Epidermal melanocyte (primary cell): ENCODE data around the gene C9orf72.

Experiments used
- DNase-seq: peaks from one replicate; pipeline ENCODE4 v3.0.0; 2011; ENCODE audit warnings: low spot score; ENCODE audit not compliant: insufficient read length

Gene C9orf72

GRCh38 chr9:27538647-27539046, 34.6 kb downstream of the C9orf72 start:
- DNase-seq = no peak

GRCh38 chr9:27537756-27538155, 35.5 kb downstream of the C9orf72 start:
- no peak for DNase-seq

- DNase-seq = no peak
These were observed 36.2 kb downstream of the C9orf72 start for GRCh38 chr9:27537027-27537435.

- no peak for DNase-seq
These were observed 37.1 kb downstream of the C9orf72 start for GRCh38 chr9:27536168-27536567.

- no peak for DNase-seq
These were observed 37.6 kb downstream of the C9orf72 start for GRCh38 chr9:27535701-27536118.

DNA sequence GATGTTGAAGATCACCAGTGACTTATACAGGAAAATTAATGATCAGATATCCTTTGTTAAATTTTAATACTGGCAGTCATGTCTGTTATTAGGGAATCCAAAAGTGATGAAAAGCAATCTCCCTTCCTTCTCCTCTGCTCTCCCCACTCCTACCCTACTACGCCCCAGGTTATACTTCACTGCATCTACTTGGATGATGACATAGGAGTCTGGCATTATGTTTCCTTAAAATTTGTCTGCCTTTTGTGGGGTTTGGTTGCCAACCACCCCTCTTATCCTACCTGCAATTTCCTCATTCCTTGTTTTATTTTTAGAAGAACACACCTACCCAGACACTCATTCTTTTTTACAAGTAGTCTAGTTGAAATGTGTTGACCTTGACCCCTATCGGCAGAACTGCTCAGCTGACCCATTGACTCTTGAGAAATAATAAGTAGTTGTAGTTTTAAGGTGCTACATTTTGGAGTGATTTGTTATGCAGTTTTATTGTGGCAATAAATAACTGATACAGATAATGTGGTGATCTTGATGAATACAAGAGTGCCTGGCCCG, 38.5 kb downstream of the C9orf72 start:
- no peak for DNase-seq

- no peak for DNase-seq
These were observed 39.1 kb downstream of the C9orf72 start for GRCh38 chr9:27534131-27534530.

GRCh38 chr9:27533311-27533710, 40.0 kb downstream of the C9orf72 start:
- DNase-seq = no peak

DNA sequence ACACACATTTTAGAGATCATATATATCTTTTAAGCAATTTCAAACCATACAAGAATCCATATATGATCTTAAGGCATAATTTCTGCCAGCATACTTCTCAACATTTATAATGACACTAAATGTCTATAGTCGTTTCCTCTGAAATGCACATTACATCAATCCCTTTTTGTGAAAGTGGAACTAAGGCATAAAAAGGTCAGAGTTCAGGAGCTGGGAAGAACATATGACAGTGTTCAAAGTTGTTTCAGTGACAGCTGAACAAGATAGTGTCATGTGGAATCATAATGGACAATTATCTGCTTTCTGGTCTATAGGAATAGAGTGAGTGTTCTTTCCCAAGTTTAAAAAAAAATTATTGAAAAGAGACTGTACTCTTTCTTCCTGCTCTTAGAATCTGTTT, 41.2 kb downstream of the C9orf72 start:
- DNase-seq = no peak

DNA sequence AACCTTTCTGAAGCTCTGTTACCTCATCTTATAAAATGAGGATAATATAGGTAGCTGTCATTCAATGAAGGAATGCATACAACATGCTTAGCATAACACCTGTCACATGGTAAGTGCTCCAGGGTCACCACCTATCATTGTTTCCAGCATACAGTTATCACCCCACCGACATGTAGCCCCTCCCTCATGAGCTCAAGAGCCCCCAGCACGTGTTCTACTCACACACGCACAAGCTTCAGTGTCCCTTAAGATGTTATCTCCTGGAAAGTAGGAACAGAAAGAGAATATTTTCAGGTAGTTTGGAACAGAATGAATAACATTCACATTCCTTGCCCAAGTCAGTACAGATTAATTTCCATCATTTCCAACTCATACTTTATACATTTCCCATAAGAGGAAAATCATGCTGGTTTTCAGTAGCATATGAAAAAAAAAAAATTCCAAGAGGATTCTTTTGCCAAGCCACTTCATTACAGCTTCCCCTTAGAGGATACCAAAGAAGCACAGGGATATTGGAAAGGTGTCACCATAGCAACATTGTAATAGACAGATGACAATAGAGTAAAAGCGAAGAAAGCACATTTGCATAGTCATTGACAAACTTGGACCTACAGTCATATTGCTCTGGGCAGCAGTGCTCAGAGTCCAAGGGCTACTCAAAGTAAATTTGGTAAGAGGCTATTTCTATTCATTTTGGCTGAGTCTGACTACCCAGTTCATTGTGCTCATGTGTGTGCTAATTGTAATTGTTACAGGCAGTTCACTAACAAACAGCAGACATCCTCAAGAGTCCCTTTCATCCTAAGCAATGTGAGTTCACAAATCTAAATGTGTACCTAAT, 42.1 kb downstream of the C9orf72 start:
- no peak for DNase-seq

- DNase-seq = peak; percentile 70
These were observed 43.7 kb downstream of the C9orf72 start, which contains the start of gene MOB3B for GRCh38 chr9:27529316-27530278. MOB3B (minus strand) TSS chr9:27529814; CDS start chr9:27455550, 74,264 bp downstream.

GRCh38 chr9:27528886-27529315, 44.4 kb downstream of the C9orf72 start:
- DNase-seq = no peak

DNA sequence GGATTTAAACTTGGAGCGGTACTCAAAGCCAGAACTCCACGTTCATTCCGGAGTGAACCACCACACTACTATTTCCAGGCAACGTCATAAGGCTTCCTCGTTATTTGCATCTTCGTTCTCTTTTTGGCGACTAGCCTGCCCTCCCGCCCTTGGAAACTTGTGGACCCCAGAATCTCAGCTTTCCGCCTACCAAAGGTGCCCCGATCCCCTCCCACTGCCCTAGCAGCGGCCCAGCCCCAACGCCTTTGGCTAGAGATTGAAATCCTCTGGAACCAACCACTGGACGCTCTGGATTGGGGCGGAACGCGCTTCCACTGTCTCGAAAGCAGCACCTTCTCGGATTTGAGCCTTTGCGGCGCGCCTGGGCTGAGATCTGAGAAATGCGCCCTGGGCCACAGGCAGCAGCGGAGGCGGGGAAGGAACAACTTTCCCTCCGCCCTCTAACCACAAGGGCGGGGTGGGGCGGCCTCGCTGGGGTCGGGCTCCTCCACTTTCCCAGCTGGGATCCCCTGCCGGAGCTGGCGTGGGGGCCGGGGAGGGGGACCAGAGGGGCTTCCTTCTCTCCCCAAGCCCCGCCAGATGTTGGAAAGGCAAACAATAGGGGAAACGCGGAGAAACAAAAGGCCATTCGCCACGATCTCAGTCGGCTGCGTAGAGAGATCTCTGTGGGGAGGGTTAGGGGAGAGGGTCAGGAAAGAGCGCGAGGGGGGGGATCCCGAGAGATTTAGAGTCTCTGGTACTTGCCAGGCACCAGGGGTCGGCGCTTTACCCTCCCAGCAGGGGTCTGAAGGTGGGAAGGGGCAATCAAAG, 45.0 kb downstream of the C9orf72 start:
- DNase-seq = peak; percentile 34

DNA sequence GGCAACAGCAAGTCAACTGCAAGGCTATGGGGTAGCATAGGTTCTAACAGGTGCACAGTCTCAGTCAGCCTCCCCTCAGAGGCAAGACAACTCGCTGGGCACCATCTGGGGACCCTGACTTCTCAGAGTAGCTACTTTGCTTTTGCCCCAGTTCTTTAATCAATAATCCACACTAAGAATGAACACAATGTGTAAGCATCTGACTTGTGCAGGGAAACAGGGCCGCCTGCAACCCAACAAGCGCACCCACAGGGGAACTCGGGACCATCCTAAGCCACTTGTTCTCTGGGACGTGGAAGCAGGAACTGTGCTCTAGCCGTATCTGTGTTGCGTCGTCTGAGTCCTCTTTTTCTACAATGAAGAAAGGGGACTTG, 45.6 kb downstream of the C9orf72 start:
- no peak for DNase-seq

DNA sequence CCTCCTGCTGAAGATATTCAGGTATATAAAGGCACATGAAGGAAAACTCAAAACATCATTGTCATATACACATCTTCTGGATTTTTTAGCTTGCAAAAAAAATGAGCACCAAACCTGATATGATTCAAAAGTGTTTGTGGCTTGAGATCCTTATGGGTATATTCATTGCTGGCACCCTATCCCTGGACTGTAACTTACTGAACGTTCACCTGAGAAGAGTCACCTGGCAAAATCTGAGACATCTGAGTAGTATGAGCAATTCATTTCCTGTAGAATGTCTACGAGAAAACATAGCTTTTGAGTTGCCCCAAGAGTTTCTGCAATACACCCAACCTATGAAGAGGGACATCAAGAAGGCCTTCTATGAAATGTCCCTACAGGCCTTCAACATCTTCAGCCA, 49.0 kb downstream of the C9orf72 start, which contains the start of gene IFNK:
Gene IFNK, plus strand, starts transcription at position 55 of the 400 bp plus-strand sequence. Its CDS starts 47 bp downstream, at position 102.
- DNase-seq = no peak

DNA sequence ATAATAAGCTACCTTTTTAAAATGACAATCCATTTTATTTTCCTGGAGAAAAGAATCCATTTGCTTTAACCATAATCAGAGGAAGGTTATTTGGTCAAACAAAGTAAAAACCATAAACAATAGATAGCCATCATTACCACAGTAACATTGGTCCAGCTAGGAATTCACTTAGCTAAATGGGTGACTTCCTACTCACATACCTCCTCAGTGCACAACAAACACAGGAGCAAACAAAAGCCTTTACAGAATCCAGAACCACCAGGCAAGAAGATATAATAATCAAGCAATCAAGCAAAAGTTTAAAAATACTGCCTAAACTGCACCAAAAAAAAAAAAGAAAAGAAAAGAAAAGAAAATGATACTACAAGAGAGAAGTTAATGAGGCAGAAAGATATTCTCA, 50.1 kb downstream of the C9orf72 start:
- no peak for DNase-seq

DNA sequence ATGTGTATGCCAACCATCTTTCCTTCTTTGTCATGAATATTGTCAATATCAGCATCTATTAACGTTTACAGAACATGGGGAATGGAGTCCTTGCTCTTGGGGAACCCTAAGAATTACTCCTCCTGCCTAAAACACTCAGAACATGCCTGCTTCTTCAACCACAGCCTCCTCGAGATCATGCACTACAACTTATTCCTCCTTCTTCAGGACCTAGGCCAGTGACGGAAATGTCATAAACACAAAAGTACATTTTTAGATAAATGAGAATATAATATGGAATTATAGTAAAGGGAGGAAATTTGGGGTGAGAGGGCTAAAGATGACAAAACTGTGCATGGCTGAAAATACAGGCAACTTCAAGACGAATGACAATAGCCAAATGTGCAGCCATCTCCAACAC, 52.3 kb downstream of the C9orf72 start:
- no peak for DNase-seq

DNA sequence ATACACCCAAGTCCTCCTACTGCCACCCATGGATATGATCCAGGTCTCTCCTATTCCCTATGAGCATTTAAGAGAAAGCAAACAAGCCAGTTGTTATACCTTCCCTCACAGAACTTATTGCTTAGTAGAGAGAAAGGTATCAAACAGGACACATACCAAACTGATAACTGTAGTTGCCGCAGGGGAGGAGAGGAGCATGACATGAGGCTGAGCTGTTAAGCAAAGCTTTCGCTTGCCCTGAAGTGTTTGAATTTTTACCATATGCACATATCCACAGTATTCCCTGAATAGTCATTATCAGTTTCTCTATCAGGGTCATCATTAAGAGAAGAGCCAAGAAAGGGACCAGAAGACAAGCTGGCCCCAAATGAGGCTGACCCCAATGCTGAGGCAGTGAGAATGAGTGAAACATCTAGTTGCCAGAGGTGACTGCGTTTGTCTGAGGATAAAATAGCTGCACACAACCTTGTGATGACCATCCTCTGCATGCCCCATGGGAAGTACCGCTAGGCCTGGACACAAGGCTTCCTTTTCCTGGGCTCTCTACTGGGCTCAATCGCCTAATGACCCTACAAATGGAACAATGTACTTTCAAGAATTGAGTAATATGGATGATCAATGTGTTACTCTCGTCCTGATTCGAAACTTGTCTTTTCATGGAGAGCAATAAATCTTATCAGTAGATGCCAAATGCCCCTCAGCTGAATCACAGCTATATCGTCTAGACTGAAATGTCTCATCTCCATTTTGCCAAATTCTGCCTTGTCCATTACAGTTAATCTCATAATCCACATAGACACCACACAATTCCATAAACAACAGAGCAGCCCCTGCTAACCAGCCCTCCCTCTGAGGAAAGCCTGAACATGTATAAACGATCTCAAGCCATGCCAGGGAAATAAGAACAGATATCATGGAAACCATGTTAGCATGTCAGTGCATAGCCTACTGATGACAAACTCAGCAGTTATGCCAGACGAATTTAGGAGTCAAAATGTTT, 53.5 kb downstream of the C9orf72 start:
- no peak for DNase-seq

GRCh38 chr9:27518809-27519208, 54.5 kb downstream of the C9orf72 start:
- DNase-seq = no peak

DNA sequence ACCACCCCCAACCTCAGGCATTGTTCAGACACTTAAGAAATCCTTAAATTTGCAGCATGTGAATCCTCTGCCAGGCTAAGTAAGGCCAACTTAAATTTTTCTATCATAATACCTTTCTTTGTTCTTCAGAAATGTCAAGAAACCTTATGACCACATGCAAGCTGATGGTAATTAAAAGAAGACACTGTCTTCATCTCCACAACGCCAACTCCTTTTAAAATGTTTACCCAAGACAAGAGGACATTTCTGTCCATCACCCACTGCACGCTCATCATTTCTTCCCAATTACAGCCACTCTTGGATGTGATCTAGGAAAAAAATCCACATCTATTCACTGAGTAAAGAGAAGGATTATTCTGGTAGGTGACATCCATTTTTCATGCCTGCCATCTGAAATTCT, 55.3 kb downstream of the C9orf72 start:
- DNase-seq = no peak
